CD14-positive monocyte (primary cell): ENCODE results near the gene KLHL4. TPM values are rescaled to one million over a fixed set of nuclear protein-coding genes. Genes with fewer than 3 reads are reported as not detected.

ENCODE experiments used
- DNase-seq, 3 donors: peaks; one replicate each; pipeline ENCODE4 v3.0.0-alpha.2; 2011 to 2022
- H2AFZ ChIP-seq: 2 replicates; pipeline ENCODE4 v1.6.0; 2012; ENCODE audit warnings: mild to moderate bottlenecking, low read depth, low read length, inconsistent platforms; ENCODE audit not compliant: insufficient read depth, poor library complexity, severe bottlenecking
- H3K27ac ChIP-seq, 2 donors: 1 replicate in 1 of 2; 2 replicates in 1 of 2; pipeline ENCODE4 v1.5.1; 2012 to 2013; ENCODE audit warnings: low read length in 2 of 2, control low read depth in 1 of 2, inconsistent platforms in 1 of 2, low read depth in 1 of 2, mild to moderate bottlenecking in 1 of 2
- H3K27me3 ChIP-seq, 2 donors: one replicate each; pipeline versions ENCODE4 v1.6.0 to v1.6.1; 2011 to 2013; ENCODE audit warnings: low read length in 2 of 2; ENCODE audit not compliant: control insufficient read depth in 2 of 2, insufficient read depth in 2 of 2
- H3K36me3 ChIP-seq, 2 donors: replicated peaks in 1 of 2; 1 replicate in 1 of 2; 2 replicates in 1 of 2; pipeline versions ENCODE4 v1.5.1 to v1.6.1; 2012 to 2013; ENCODE audit warnings: low read length in 2 of 2, control low read depth in 1 of 2, inconsistent platforms in 1 of 2, mild to moderate bottlenecking in 1 of 2; ENCODE audit not compliant: insufficient read depth in 2 of 2, control insufficient read depth in 1 of 2
- H3K4me1 ChIP-seq, 2 donors: 1 replicate in 1 of 2; 2 replicates in 1 of 2; pipeline versions ENCODE4 v1.5.1 to v1.6.1; 2012 to 2013; ENCODE audit warnings: low read length in 2 of 2, control low read depth in 1 of 2, inconsistent platforms in 1 of 2, mild to moderate bottlenecking in 1 of 2, moderate library complexity in 1 of 2; ENCODE audit not compliant: insufficient read depth in 2 of 2, control insufficient read depth in 1 of 2
- H3K4me2 ChIP-seq: replicated peaks from 2 replicates; pipeline ENCODE3; 2012; ENCODE audit warnings: low read length, moderate library complexity, mild to moderate bottlenecking; ENCODE audit not compliant: poor library complexity, severe bottlenecking; ENCODE audit errors: extremely low read depth
- H3K4me3 ChIP-seq, 3 experiments: fragments of 200-600 bp in 1 of 3; sonication (generic) in 1 of 3; replicated peaks in 1 of 3; 1 replicate in 2 of 3; 2 replicates in 1 of 3; pipeline ENCODE4 v1.5.1; 2011 to 2013; ENCODE audit warnings: low read length in 3 of 3, mild to moderate bottlenecking in 3 of 3, control low read depth in 2 of 3, low read depth in 2 of 3, inconsistent platforms in 1 of 3, moderate library complexity in 1 of 3
- H3K79me2 ChIP-seq: 2 replicates; pipeline ENCODE4 v1.6.0; 2012; ENCODE audit warnings: mild to moderate bottlenecking, control low read depth, inconsistent platforms, low read length, moderate library complexity; ENCODE audit not compliant: insufficient read depth
- H3K9ac ChIP-seq: 2 replicates; pipeline ENCODE4 v1.6.0; 2017; ENCODE audit warnings: low read length, mild to moderate bottlenecking; ENCODE audit not compliant: insufficient read depth, poor library complexity, severe bottlenecking
- H3K9me3 ChIP-seq, 2 donors: replicated peaks in 1 of 2; 1 replicate in 1 of 2; 2 replicates in 1 of 2; pipeline versions ENCODE4 v1.5.1 to v1.6.1; 2012 to 2013; ENCODE audit warnings: low read length in 2 of 2, control low read depth in 1 of 2; ENCODE audit not compliant: control insufficient read depth in 1 of 2, insufficient read depth in 1 of 2
- H4K20me1 ChIP-seq: 2 replicates; pipeline ENCODE4 v1.6.0; 2012; ENCODE audit warnings: mild to moderate bottlenecking, low read length, control low read depth, moderate library complexity; ENCODE audit not compliant: insufficient read depth
- H3K27ac Mint-ChIP-seq, 7 donors: one replicate each; pipeline ENCODE4 v1.8.0; 2020; ENCODE audit warnings: mild to moderate bottlenecking in 7 of 7, mixed read lengths in 7 of 7, moderate library complexity in 6 of 7, inconsistent platforms in 2 of 7
- H3K27me3 Mint-ChIP-seq, 3 donors: one replicate each; pipeline ENCODE4 v1.8.0; 2021 to 2022; ENCODE audit warnings: low read depth in 3 of 3, mild to moderate bottlenecking in 3 of 3, mixed read lengths in 3 of 3, moderate library complexity in 3 of 3, inconsistent platforms in 1 of 3
- H3K36me3 Mint-ChIP-seq, 2 donors: one replicate each; pipeline ENCODE4 v1.8.0; 2020; ENCODE audit warnings: mixed read lengths in 2 of 2, inconsistent platforms in 1 of 2, mild to moderate bottlenecking in 1 of 2
- H3K4me1 Mint-ChIP-seq: one replicate; pipeline ENCODE4 v1.8.0; 2020; ENCODE audit warnings: mild to moderate bottlenecking, mixed read lengths
- H3K4me3 Mint-ChIP-seq, 2 donors: one replicate each; pipeline ENCODE4 v1.8.0; 2020; ENCODE audit warnings: mild to moderate bottlenecking in 2 of 2, mixed read lengths in 2 of 2, moderate library complexity in 1 of 2
- H3K9me3 Mint-ChIP-seq, 7 donors: one replicate each; pipeline ENCODE4 v1.8.0; 2020 to 2022; ENCODE audit warnings: mixed read lengths in 7 of 7, mild to moderate bottlenecking in 6 of 7, moderate library complexity in 6 of 7, inconsistent platforms in 2 of 7
- WGBS: methylation state at CpG from one replicate; pipeline ENCODE4 v1.1.5; 2013; ENCODE audit warnings: missing lambda C conversion rate; ENCODE audit not compliant: insufficient coverage; 5-methylcytosine and 5-hydroxymethylcytosine counted together
- intact Hi-C, 2 donors: fragments of 100-400 bp; cut with micrococcal nuclease; formaldehyde crosslinking; loops; one replicate each; pipeline versions ENCODE4 v1.15.0 to v1.15.1; 2023
- polyA plus RNA-seq, 3 donors: library from polyadenylated mRNA; depleted of rRNA in 1 of 3; unstranded in 2 of 3; stranded (reverse) in 1 of 3; fragments of 300-500 nt in 2 of 3; fragments of >200 nt in 1 of 3; fragmentation: Illumina TruSeq in 2 of 3; gene quantifications; 1 replicate in 2 of 3; 2 replicates in 1 of 3; pipeline ENCODE4 v1.2.3, GENCODE V29; 2012 to 2021
- TF ChIP-seq, protein P1 (sequence below): fragments of 200-600 bp; IDR thresholded peaks from one replicate; pipeline ENCODE4 v1.8.0; 2022; ENCODE audit warnings: antibody characterized with exemption, mild to moderate bottlenecking

The KLHL4 gene
- polyA plus RNA-seq, 3 donors = not detected

DNA sequence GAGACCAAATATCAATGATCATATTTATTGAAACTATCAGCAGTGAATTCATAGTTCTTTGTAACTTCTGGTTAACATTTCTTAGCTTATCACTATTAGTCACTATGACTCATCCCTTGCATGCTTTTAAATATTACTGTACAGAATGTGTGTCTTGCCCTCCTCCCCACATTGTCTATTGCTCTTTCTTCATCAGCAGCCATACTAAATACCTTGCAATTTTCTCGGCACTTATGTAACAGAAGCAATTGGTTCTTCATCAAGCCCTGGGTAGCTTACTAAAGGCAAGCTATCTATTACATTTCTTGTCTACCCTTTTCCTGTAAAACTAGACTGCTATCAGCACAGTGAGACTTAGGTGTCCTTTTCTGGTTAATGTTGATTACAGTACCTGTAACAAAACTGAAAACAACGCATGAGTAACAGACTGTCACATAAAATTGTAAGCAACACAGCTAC lies 8.2 kb downstream of the KLHL4 start:
- Mint-ChIP-seq H3K4me1 (no peaks in the 10 kb centered on the region), H3K27me3 (peaks cover 0 to 2% (median 0%) of the 10 kb centered on the region in 3 donors), H3K4me3 (no peak overlapping the region), H3K9me3 (peaks cover 0 to 4% (median 2%) of the 10 kb centered on the region in 7 donors), H3K36me3 (no peaks in the 10 kb centered on the region), H3K27ac (no peak overlapping the region)
- H3K4me1 ChIP-seq = no peaks in the 10 kb centered on the region
- WGBS = no CpG with 5 or more reads among the region's 2 CpGs
- H3K27ac ChIP-seq = no peak overlapping the region
- no peaks in the 10 kb centered on the region for H3K79me2 ChIP-seq
- no peaks in the 10 kb centered on the region for H3K9me3 ChIP-seq
- no peak overlapping the region for H2AFZ ChIP-seq
- H4K20me1 ChIP-seq = no peaks in the 10 kb centered on the region
- no peak overlapping the region for H3K4me3 ChIP-seq
- no peak overlapping the region for H3K4me2 ChIP-seq
- no peaks in the 10 kb centered on the region for H3K27me3 ChIP-seq
- intact Hi-C loops = no loop called here
- TF ChIP-seq, protein P1, sequence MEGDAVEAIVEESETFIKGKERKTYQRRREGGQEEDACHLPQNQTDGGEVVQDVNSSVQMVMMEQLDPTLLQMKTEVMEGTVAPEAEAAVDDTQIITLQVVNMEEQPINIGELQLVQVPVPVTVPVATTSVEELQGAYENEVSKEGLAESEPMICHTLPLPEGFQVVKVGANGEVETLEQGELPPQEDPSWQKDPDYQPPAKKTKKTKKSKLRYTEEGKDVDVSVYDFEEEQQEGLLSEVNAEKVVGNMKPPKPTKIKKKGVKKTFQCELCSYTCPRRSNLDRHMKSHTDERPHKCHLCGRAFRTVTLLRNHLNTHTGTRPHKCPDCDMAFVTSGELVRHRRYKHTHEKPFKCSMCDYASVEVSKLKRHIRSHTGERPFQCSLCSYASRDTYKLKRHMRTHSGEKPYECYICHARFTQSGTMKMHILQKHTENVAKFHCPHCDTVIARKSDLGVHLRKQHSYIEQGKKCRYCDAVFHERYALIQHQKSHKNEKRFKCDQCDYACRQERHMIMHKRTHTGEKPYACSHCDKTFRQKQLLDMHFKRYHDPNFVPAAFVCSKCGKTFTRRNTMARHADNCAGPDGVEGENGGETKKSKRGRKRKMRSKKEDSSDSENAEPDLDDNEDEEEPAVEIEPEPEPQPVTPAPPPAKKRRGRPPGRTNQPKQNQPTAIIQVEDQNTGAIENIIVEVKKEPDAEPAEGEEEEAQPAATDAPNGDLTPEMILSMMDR = no peak
- H3K36me3 ChIP-seq = no peaks in the 10 kb centered on the region
- no peak for DNase-seq
- no peak overlapping the region for H3K9ac ChIP-seq

DNA sequence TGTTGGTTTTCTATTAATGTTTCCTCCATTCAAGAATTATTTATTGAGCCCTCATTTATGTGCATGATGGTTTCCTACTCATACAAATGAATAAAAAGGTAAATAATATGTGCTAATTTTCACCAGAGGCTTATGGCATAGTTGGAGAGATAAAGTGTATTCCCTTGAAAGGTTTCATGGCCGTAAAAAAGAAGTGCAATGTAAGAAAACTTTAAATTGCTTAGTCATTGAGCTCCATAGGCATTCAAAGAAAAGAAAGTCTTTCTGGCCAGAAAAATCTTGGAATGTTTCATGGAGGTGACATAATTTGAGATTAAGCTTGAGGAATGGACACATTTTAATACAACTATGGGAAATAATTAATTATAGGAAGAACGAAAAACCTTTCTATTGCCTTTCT lies 8.7 kb downstream of the KLHL4 start:
- H3K9ac ChIP-seq = no peak overlapping the region
- H3K36me3 ChIP-seq = no peaks in the 10 kb centered on the region
- H3K27me3 ChIP-seq = no peaks in the 10 kb centered on the region
- DNase-seq = no peak
- no CpG with 5 or more reads among the region's 2 CpGs for WGBS
- no peak overlapping the region for H3K27ac ChIP-seq
- H3K79me2 ChIP-seq = no peaks in the 10 kb centered on the region
- TF ChIP-seq, protein P1 = no peak
- Mint-ChIP-seq H3K27ac (no peak overlapping the region), H3K36me3 (no peaks in the 10 kb centered on the region), H3K4me3 (no peak overlapping the region), H3K9me3 (peaks cover 0 to 5% (median 2%) of the 10 kb centered on the region in 7 donors), H3K4me1 (no peaks in the 10 kb centered on the region), H3K27me3 (peaks cover 0 to 2% (median 0%) of the 10 kb centered on the region in 3 donors)
- H4K20me1 ChIP-seq = no peaks in the 10 kb centered on the region
- intact Hi-C loops = no loop called here
- H3K9me3 ChIP-seq = no peaks in the 10 kb centered on the region
- H3K4me3 ChIP-seq = no peak overlapping the region
- H3K4me1 ChIP-seq = no peaks in the 10 kb centered on the region
- no peak overlapping the region for H3K4me2 ChIP-seq
- no peak overlapping the region for H2AFZ ChIP-seq
